NCI-H345 treated with DMSO at 0.1 percent for 48 hours (cell line): Measurements from ENCODE around the gene SLC16A2.

ENCODE experiments used
- DNase-seq: peaks from one replicate; lab custom pipeline; 2025; ENCODE audit not compliant: unreplicated experiment; lab: John Stamatoyannopoulos, UW

SLC16A2 gene

DNA sequence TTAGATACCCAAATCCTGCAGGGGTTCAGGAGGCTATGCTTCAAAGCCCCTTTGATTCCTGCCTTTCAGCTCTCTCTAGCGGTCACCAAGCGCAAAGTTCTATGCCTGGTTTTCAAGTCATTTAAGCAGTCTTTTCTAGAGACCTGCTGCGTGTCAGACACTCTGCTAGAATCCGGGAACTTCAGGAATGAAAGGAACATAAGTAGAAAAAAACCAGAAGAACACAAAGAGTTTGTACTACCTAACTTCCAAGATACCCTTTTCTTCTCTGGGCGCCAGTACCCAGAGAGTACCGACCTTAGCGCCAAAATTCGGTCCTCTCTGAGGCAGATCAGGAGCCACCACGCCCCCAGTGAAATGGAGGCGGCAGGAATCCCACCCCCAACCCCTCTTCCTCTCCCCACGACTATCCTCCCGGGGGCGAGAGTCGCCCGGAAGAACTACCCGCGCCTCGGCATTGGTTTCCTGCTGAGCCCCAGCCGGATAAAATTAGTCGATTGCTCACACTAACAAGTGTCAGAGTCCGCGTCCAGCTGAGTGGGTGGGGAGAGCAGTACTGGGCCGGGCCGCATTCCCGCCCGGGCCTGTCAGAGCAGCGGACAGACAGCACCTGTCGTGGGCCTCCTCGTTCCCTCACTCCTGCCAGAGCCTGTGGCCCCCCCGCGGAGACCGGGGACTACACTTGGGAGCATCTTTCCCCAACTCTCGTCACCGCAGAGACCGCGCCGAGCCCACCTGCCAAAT is 114.3 kb downstream of the SLC16A2 start:
- no peak for DNase-seq

DNA sequence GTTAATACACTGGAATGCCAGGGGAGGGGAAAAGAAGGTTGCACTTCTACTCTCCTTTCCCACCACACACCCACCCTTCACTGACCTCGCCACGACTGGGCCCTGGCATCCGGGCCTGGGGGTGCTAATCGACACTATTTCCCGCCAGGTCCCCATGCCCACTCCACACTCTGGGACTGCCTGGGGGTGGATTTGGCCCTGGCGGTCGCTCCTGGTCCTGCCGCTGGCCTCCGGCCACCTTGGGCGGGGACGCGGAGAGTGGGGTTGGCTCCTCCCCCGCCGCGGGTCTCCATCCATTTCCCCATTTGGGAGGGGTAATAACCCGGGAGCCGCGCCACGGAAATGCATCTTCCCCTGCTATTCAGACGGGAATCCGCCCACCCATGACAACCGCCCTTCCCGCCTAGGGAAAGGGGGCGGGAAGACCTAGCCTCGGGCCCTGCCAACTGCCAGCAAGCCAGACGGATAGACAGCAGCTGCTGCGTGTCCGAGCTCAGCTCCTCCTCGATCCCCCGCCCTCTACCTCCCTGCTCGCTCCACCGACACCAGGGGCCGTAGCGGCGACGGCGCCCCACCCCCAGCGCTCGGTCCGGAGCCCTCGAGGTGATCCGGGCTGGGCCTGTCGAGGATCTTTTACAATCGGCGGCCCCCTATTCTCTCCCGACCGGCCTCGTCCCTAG is 115.0 kb downstream of the SLC16A2 start:
- no peak for DNase-seq

DNA sequence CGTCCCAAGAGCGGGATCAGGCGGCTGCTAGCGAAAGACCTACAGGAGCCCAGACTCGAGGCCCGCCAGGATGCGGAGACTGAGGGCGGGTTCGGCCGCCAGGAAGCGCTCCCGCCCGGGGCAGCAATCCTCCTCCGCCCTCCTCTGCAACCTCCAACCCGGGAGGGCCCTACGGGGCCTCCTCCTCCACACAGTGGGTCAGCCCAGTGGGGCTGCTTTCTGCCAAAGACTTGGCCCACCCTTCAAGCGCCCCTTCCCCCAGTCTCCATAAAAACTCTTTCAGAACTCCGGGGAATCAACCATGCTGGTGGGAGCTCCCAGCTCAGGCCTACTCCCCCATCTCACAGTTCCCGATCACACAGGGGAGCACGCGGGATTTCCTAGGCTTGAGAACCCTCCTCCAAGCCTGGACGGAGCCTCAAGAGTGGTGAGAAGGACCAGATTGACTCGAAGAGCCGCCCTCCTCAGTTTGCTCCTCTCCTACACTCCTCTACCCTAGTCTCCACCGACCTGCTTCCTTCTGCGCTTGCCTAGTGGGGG is 115.6 kb downstream of the SLC16A2 start:
- DNase-seq, result no peak

DNA sequence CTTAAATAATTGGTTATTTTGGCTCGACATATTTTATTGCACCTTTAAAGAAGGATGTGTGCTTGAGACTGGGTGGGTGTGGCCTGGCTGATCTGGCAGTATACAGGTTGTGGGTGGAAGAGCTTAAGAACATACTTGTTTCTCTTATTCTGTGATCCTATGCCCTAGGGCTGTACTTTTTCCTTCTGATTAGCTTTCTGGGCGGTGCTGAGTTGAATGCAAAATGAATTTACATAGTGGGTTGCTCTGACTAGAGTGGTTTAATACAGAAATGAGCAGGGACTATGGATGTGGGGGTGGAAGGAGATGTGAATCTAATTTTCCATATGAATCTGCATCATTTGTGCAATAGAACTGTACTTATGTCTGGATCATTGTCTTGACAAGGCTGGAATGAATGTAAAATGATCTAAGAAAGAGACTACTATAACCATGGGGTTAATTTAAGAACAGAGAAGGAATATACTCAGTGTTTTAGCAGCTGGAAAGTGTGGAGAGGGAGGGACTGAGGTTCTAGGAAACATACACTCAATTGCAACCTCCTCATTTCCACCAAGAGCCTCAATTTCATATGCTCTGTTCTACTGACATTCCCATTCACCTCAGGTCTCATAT is 119.4 kb downstream of the SLC16A2 start:
- no peak for DNase-seq

DNA sequence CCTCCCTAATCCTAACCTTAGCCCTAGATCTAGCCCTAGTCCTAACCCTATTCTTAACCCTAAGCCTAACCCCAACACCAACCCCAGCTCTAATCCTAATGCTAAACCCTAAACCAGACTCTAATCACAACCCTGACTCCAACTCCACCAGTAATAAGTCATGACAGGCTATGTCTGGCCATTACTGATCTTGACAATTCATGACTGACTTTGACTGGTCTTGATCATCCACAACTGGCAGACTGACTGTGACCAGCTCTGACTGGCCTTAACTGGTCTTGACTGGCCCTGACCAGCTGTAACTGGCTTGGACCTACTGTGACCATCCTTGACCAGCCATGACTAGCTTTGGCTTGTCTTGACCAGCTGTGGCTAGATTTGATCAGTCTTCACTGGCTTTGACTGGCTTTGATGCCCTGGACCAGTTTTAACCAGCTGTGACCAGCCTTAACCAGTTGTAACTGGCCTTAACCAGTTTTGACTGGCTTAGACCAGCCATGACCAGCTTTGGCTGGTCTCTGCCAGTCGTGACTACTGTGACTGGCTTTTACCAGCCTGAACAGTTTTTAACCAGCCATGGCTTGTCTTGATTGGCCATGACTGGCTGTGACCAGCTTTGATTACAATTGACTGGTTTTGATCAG is 124.7 kb downstream of the SLC16A2 start:
- no peak for DNase-seq

DNA sequence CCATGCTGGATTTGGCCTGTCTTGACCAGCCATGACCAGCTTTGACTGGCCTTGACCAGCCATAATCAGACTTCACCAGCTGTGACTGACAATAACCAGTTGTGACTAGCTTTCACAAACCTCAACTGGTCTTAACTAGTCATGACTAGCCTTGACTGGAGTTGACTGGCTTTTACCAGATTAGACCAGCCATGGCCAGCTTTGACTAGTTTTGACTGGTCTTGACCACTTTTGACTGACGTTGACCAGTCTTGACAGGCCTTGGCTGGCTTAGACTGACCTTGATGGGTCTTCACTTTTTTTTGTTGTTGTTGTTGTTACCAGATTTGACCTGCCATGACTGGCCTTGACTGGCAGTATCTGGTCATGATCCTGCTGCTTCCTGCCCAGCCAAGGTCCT is 125.7 kb downstream of the SLC16A2 start:
- DNase-seq, result no peak

DNA sequence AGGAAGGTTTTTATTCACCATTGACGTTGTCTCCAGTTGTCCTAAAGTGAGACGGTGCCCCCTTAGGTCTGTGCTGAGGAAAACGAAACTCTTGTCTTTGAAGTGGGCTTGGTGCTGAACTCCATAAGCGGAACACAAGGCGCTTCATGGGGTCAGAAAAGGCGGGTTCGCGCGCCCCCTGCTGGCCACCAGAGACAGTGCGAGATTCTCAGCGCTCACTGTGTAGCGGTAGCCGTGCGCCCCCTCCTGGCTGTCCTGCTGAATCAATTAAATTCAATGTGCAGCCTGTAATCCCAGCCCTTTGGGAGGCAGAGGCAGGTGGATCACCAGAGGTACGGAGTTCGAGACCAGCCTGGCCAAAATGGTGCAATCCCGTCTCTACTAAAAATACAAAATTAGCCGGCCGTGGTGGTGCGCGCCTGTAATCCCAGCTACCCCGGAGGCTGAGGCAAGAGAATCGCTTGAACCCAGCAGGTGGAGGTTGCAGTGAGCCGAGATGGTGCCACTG is 129.1 kb downstream of the SLC16A2 start:
- DNase-seq, result peak; percentile 34

DNA sequence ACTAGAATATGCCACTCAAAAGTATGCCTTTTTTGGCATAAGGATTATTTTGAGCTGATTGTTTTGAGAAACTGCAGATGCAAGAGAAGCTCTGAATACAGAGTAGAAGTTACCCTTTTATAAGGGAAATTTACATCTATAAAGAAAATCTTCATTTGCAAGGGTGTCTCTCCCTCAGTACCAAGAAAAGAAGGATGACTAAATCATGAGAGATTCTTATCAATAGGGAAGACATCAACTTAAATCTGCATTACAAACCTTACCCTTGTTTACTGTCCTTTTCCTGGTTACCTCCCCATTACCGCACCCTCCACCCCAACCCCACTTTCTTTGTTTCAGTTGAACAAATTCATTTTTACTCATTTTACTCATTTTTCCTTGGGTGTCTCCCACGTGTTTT is 130.6 kb downstream of the SLC16A2 start:
- no peak for DNase-seq

DNA sequence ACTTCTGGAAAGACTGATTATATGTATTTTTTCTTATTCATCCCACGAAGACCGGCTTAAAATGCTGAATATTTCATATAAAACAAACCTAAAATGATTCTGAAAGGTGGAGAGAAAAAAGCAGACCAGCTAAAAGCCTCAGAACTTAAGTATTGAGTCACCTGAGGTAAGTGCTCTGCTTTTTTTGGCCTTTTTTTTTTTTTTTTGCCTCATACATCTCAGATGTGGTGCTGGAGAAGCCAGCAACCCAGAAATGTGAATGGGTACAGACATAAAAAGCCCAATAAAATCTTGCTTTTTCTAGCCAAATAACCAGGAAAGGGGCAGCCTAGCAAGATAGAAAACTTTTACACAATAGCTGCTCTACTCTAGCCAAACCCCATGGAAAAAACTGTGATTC is 136.1 kb downstream of the SLC16A2 start:
- no peak for DNase-seq

DNA sequence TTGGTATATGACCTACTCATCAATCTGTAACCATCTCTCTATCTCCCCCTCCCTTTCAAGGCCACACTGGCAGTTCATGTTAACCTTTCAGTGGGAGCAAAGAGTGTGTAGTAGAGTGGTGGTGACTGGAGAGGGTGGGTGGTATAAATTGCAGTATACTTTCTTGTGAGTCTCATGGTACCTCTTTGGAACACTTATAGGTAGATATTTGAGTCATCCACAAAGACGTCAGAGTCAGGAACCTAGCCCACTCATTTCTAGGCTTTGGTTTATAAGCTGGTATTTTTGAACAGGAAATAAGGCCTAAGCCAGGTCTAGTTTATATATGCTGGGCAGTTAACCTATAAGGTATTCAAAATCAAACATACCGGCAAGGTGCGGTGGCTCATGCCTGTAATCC is 156.8 kb downstream of the SLC16A2 start:
- DNase-seq, result no peak

DNA sequence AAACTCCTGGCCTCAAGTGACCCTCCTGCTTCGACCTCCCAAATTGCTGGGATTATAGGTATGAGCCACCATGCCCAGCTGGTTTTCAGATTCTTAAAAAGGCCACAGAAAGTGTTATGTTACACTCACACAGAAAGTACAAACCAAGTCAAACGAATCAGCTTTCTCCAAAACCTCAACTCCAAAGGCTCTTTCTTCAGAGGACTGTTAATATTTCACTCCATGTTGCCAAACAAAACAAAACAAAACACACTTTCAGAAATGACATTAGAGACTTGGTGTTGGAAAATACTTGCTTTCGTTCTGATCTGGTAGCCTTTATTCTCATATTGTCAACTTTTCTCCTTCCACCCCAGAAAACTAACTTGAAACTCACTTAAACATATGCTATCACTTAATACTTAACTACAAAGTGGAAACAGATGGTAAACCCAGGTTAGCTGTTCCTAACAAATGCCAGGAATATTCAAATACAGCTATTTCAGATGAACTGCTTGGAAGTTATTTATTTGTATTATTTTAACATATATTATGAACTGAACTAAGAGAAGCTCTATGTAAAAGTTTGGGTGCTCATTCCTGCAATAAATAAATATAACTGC is 158.4 kb downstream of the SLC16A2 start:
- no peak for DNase-seq
